H1 (cell line): Measurements from ENCODE around the gene ABL1. TPM values are rescaled to one million over a fixed set of nuclear protein-coding genes. Genes with fewer than 3 reads are reported as not detected.

ENCODE experiments used
- CTCF ChIP-seq, 3 experiments: IDR thresholded peaks; 1 replicate in 2 of 3; 2 replicates in 1 of 3; pipeline versions ENCODE4 v1.5.1 to v1.6.1; 2011; ENCODE audit warnings: low read length in 3 of 3, mild to moderate bottlenecking in 3 of 3, inconsistent platforms in 2 of 3, low read depth in 1 of 3, moderate library complexity in 1 of 3; ENCODE audit not compliant: insufficient read depth in 1 of 3; ENCODE audit errors: control extremely low read depth in 1 of 3
- TBP ChIP-seq: IDR thresholded peaks from 2 replicates; pipeline ENCODE4 v1.6.1; 2011; ENCODE audit warnings: low read depth, low read length, improper control_type of control experiment
- polyA plus RNA-seq, 7 experiments: library from polyadenylated mRNA; depleted of rRNA in 3 of 7; stranded (reverse) in 5 of 7; unstranded in 2 of 7; fragments of >200 nt in 5 of 7; fragments of 200-250 nt in 2 of 7; gene quantifications; 1 replicate in 5 of 7; 2 replicates in 1 of 7; 4 replicates in 1 of 7; pipeline versions ENCODE4 v1.2.1 to v1.2.3, GENCODE V29; 2011 to 2013; ENCODE audit warnings: missing spikeins in 2 of 7, mixed read lengths in 2 of 7
- total RNA-seq: library from RNA; stranded (reverse); fragmentation: NEBNext Ultra II Directional; extraction: Animal tissue kit (Norgen Biotek cat#: 25700); gene quantifications from 2 replicates; pipeline ENCODE4 v1.2.1, GENCODE V29; 2021

ABL1 gene
- total and polyA plus RNA-seq, 2 of the 8 experiments (the other 6 are each of a cell fraction or from before 2014, with no cell fraction given) = 35.3 to 104 TPM

- TF ChIP-seq TBP = no peak
- TF ChIP-seq CTCF (IDR thresholded peaks at IDR 0.05; ENCODE audit: control extremely low read depth in 1 of 3, insufficient read depth in 1 of 3, low read depth in 1 of 3, low read length in 3 of 3) = no peak
Measured at GRCh38 chr9:130904070-130905044, 69.3 kb downstream of the ABL1 start (continued).
